ENCODE measurements around the gene ASMTL. TPM values are rescaled to one million over a fixed set of nuclear protein-coding genes. Genes with fewer than 3 reads are reported as not detected.

Gene ASMTL
- total and polyA plus RNA-seq, 2 of the 13 experiments (the other 11 are each of a cell fraction or from before 2014, with no cell fraction given): 5.6 to 16.3 TPM

GRCh38 chrX:1486749-1487361 lies 34.1 kb upstream of the ASMTL start (continued):
- TF ChIP-seq PRDM10 (CRISPR knock-in tag; IDR thresholded peaks at IDR 0.05; ENCODE audit: low read depth) (no peak), ZNF800 (CRISPR knock-in tag; IDR thresholded peaks at IDR 0.05) (no peak), ZBTB21 (CRISPR knock-in tag; IDR thresholded peaks at IDR 0.05) (no peak), NFKB2 (CRISPR knock-in tag; IDR thresholded peaks at IDR 0.05; ENCODE audit: borderline replicate concordance) (no peak), GLI4 (CRISPR knock-in tag; IDR thresholded peaks at IDR 0.05; ENCODE audit: borderline replicate concordance) (no peak)
- TF ChIP-seq, protein P1, sequence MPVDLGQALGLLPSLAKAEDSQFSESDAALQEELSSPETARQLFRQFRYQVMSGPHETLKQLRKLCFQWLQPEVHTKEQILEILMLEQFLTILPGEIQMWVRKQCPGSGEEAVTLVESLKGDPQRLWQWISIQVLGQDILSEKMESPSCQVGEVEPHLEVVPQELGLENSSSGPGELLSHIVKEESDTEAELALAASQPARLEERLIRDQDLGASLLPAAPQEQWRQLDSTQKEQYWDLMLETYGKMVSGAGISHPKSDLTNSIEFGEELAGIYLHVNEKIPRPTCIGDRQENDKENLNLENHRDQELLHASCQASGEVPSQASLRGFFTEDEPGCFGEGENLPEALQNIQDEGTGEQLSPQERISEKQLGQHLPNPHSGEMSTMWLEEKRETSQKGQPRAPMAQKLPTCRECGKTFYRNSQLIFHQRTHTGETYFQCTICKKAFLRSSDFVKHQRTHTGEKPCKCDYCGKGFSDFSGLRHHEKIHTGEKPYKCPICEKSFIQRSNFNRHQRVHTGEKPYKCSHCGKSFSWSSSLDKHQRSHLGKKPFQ (CRISPR knock-in tag; IDR thresholded peaks at IDR 0.05; ENCODE audit: insufficient replicate concordance): no peak
- TF ChIP-seq, protein P2, sequence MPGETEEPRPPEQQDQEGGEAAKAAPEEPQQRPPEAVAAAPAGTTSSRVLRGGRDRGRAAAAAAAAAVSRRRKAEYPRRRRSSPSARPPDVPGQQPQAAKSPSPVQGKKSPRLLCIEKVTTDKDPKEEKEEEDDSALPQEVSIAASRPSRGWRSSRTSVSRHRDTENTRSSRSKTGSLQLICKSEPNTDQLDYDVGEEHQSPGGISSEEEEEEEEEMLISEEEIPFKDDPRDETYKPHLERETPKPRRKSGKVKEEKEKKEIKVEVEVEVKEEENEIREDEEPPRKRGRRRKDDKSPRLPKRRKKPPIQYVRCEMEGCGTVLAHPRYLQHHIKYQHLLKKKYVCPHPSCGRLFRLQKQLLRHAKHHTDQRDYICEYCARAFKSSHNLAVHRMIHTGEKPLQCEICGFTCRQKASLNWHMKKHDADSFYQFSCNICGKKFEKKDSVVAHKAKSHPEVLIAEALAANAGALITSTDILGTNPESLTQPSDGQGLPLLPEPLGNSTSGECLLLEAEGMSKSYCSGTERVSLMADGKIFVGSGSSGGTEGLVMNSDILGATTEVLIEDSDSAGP (CRISPR knock-in tag; IDR thresholded peaks at IDR 0.05; ENCODE audit: borderline replicate concordance): no peak
